GM13977 (cell line): ENCODE data around the gene THBS4.

ENCODE experiments used
- DNase-seq: peaks from one replicate; pipeline ENCODE4 v3.0.0; 2012; ENCODE audit warnings: low spot score
- in situ Hi-C: fragments of 300-500 bp; cut with MboI; formaldehyde crosslinking; loops from one replicate; pipeline ENCODE4 v1.12.0; 2022; ENCODE audit warnings: low sequenced_read_pairs, low pct_unique_long_range_greater_than_20kb, mixed read lengths, inconsistent platforms; ENCODE audit not compliant: unreplicated experiment
- TF ChIP-seq, protein P1 (sequence below): IDR thresholded peaks from 2 replicates; pipeline ENCODE4 v1.5.1; 2012; ENCODE audit warnings: mild to moderate bottlenecking, control low read depth; ENCODE audit not compliant: insufficient read depth; ENCODE audit errors: extremely low read depth, missing control alignments

THBS4 gene

DNA sequence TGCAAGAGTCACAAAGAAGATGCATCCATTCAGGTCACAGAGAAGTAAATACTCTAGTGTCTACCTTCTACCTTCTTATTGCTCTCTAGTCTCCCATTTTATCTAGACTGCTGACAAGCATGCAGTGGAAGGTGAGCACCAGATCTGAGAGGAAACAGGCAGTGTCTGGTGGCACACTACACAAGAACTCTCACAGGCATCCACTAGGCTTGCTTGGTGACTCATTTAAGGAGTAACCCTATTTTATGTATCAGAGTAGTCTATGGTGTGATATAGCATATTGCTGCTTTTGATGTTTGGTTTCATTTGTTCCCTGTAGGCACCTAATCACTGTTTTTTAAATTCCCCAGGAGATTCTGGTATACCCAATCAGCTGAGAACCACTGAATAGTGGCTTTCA is 1.6 kb upstream of the THBS4 start:
- in situ Hi-C loops = no loop called here
- no peak for DNase-seq
- TF ChIP-seq, protein P1, sequence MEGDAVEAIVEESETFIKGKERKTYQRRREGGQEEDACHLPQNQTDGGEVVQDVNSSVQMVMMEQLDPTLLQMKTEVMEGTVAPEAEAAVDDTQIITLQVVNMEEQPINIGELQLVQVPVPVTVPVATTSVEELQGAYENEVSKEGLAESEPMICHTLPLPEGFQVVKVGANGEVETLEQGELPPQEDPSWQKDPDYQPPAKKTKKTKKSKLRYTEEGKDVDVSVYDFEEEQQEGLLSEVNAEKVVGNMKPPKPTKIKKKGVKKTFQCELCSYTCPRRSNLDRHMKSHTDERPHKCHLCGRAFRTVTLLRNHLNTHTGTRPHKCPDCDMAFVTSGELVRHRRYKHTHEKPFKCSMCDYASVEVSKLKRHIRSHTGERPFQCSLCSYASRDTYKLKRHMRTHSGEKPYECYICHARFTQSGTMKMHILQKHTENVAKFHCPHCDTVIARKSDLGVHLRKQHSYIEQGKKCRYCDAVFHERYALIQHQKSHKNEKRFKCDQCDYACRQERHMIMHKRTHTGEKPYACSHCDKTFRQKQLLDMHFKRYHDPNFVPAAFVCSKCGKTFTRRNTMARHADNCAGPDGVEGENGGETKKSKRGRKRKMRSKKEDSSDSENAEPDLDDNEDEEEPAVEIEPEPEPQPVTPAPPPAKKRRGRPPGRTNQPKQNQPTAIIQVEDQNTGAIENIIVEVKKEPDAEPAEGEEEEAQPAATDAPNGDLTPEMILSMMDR = no peak

DNA sequence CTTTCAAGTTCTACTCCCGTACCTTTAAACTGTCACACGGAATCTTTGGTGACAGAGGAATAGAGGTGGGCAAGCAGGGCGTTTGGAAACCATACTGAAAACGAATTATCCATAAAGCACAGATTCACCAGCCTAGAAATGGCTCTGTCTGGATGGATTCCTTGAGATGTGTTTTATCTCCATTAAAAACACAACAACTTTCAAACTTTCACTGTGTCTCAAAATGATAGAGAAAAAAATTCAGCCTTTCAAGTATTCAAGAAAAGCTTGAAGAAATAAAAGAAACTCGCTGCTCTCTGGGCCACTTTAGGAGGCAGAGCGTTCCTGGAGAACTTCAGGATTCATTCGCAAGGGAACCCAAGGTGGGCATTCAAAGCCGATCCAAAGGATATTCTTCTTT is 589 bp upstream of the THBS4 start:
- in situ Hi-C loops = no loop called here
- TF ChIP-seq, protein P1 = no peak
- no peak for DNase-seq

DNA sequence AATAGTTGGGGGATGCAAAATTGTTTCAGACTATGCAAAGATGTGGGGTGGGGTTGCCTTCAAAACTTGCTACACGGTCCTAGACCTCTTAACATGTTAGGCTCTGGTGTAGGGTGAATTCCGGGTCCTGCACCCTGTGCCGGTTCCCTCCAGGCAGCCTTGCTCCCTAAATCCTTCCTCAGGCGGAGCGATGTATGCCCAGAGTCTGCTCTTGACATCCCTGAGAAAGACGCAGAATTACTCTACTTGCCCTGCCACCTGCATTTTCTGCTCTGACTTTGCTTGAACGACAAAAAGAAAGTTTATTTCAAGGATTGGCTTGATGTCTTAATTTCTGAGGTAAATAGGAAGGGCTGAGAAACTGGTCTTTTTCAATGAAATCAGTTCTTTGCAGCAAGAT is 691 bp downstream of the THBS4 start:
- no peak for DNase-seq
- in situ Hi-C loops = no loop called here
- TF ChIP-seq, protein P1 = no peak

DNA sequence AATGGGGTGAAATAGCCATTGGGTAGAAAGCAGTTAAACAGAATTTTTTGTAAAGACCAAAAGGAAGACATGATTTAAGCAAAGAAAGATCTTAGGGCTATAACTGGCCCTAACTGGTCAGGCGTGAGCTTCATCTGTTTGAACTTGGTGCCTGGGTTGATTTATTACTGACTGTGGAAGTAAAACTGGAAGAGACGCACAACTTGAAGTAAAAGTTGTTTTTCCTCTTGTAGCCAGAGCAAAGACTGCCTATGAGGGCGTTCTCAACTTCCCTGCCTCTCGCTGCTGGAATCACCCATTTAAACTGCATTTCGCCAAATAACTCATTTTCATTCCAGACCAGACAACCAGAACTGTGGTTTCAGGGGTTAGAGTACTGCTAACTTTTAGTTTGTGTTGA is 1.5 kb downstream of the THBS4 start:
- in situ Hi-C loops = no loop called here
- TF ChIP-seq, protein P1 = no peak

DNA sequence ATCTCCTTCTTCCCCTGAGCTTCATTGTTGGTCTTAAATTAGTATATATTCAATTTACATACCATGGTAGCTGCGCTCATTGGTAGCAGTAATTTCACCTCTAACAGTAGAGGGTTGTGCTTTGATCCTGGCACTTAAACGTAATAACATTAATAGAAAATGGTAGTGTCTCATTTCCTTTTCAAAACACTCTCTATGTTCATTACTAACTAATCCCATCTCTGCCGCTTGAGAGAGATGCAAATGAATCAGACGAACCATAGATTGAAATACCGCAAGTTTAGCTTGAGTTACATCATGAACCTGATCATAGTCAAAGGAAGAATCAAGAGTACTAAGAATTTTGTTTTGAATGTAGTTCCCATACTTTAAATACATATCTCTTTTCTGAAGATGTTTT is 2.2 kb downstream of the THBS4 start:
- in situ Hi-C loops = no loop called here
- TF ChIP-seq, protein P1 = no peak
- DNase-seq = no peak

More for the DNA sequence above, 1.5 kb downstream of the THBS4 start:
- DNase-seq = no peak

DNA sequence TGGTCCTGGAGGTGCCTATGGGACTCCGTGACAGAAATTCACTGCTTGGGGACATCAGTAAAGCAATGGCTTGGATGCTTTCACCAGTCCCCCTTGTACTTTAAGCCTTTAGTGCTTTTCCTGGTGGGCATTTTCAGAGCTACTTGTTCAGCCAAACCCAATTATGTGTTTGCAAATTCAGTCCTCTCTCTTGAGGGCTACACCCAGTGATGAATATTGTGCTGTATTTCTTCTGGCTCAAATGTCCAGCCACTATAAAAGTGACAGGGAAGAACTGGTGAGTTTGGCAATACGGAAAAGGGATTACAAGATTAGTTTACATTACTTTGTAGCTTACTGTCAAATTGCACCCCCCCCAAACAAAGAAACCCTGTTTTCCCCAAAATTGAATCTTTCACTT is 4.5 kb downstream of the THBS4 start:
- no peak for DNase-seq
- TF ChIP-seq, protein P1 = no peak
- in situ Hi-C loops = no loop called here

DNA sequence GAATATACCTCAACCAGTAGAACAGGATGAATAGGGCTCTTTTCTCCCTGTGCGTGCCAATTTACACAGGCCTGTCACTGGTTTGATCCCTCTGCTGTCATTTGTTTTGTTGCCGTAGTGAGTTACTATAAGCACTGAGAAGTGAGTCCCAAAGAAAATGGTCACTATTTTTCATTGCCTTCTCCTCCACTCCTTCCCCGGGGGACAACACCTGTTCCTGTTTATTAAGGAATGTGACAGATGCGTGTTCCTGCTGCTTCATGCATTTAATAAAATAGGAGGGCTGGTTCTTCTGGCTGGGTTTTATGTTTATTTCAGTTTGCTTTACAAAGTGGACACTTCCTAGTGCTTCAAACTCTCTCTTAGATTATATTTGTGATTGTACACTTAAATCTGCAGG is 6.4 kb downstream of the THBS4 start:
- in situ Hi-C loops = no loop called here
- DNase-seq = no peak
- TF ChIP-seq, protein P1 = no peak
